HS-5 (cell line): ENCODE results near the gene OSTN.
"Not testable (repeated sequence)": the region's sequence is repeated elsewhere in the genome, so short reads cannot be mapped to it uniquely, and the experiment has no call there.

Experiments used
- DNase-seq: peaks from one replicate; pipeline ENCODE4 v3.0.0-alpha.2; 2012; ENCODE audit warnings: low read depth

OSTN gene, protein sequence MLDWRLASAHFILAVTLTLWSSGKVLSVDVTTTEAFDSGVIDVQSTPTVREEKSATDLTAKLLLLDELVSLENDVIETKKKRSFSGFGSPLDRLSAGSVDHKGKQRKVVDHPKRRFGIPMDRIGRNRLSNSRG

DNA sequence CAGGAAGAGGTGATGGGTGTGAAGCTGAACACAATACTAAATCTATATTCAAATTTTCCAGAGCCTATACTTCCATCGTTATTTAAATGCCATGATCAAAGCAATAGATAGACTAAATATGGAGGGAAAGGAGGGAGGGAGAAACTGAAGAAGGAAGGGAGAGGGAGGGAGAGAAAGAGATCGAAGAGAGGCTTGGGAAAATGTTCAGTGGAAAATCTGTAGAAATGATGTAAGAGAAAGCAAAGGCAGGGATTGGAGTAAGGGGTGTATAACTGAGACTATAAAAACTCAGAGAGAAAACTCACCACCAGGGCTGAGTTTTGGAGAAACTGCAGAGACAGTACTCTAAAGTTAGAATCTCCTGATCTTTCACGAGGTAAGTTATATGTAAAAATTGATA lies at the start of gene OSTN:
Gene OSTN, plus strand, starts transcription at position 310 of the 400 bp plus-strand sequence. CDS start 13,292 bp downstream, outside the sequence.
- no peak for DNase-seq

DNA sequence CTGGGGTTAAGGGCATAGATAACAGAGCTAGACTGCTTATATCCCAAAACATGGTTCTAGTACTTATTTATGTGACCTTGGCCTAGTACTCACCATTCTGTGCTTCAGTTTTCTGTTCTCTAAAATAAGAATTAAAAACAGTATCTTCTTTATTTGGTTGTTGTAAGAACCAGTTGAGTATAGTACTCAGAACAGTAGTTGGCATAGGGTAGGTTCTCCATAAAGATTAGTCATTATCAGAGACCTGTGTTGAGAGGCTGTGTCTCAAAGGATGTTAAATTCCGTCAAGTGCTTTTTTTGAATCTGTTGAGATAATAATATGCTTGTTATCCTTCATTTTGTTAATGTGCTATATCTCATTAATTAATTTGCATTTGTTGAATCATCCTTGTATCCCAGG lies 47.4 kb upstream of the OSTN start:
- no peak for DNase-seq

DNA sequence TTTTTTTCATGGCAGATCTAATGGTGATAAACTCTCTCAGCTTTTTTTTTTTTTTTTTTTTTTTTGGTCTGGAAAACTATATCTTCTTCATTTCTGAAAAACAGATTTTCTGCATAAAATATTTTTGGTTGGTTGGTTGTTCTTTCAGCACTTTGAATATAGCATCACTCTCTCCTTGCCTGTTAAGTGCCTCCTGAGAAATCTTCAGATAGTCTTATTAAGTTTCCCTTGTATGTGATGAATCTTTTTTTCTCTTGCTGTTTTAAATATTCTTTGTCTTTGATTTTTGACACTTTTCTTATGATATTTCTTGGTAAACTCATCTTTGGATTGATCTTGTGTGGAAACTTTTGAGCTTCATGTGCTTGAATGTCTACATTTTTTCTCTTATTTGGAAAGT lies 44.2 kb upstream of the OSTN start:
- no peak for DNase-seq

DNA sequence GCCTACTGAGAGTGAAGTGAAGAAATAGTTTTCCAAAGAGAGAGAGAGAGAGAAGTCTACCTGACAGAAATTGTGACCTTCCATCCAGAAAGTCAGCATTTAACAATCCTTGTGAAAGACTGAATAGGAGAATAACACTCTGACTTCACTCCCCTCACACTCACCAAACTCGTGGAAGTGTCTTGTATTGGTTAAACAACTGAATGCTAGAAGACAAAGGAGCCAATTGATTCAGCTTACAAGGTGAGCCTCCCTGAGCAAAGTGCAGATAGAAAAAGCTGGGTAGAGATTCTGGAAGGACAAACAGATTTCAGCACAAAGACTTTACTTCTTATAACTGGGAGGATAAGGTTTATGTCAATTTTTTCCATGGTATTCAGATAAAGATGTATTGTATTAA lies 40.8 kb upstream of the OSTN start:
- DNase-seq = no peak

DNA sequence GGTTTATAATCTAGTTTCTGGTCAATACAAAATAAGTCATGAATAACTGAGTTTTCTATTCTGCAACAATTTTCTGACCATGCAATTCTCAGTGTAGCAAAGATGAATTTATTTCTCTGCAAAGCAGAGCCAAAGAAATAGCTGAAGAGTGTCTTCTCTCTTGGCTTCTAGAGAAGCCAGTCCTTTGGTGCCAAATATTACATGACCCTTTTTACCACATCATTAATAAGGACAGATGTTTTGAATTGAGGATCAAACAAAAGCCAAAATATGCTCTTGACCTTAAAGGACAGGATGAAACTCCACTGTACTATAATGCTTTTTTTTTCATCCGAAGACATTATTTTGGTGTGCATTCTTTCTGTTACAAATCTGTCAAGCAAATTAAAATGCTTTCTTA lies 40.2 kb upstream of the OSTN start:
- DNase-seq = no peak

DNA sequence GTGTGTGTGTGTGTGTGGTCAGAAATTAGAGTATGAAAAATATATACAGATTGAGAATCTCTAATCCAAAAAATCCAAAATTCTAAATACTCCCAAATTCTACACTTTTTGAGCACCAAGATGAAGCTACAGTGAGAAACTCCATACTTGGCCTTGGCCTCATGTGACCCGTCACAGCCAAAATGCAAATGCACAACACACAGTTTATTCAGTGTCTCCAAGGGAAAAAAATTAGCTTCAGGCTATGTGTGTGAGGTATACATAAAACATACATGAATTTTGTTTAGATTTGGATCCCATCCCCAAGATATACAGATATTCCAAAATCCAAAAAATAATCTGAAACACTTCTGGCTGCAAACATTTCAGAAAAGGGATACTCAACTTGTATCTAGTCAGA lies 33.2 kb upstream of the OSTN start:
- DNase-seq = no peak

DNA sequence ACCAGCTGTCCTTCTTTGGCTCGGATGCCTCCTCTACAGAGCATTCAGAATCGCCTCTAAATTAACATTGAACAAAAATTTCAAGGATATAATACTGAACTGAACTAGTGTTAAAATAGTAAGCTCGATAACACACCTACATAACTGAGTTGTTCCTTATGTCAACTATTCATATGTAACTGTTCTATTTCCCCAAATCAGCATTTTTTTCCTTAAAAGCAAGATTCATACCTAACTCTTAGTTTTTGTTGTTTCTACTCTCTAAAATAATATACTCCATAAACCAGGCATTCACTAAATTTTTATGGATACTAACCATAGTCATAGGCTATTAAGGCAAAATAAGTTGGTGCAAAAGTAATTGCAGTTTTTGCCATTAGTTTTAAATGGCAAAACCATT lies 32.7 kb upstream of the OSTN start:
- no peak for DNase-seq

DNA sequence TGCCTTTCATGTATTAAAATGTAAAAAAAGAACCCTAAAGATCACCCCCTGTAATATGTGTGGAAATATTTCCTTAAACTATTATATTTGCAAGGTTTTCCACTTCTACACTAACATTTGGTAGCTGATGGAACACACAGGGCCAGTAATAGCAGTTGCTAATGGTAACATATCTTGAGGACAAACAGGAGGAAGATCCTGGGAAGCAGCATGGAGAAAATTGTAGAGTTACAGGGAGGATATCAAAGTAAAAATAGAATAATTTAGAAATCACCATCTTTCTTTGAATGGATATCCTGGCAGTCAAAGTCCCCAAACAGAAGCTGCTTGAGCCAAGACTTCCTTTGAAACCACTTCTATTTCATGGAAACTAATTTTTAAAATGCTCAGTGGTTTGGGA lies 29.5 kb upstream of the OSTN start:
- DNase-seq = no peak

DNA sequence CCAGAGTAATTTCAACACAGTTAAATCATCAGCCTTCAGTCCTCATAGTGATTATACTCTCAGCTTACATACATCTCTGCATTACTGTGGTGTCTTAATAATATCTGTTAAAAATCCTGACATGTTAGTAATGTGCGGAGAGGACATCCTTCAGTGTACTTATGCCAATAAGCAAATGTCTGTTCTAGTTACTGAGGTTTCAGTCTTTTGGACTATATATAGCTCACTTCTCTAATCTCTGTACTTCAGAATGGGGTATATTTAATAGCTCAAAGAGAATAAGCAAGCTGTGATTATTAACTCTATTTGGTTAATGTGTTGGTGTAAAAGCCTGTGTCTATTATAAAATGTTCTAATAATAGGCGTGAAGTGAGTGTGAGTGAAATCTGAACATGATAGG lies 28.9 kb upstream of the OSTN start:
- no peak for DNase-seq

DNA sequence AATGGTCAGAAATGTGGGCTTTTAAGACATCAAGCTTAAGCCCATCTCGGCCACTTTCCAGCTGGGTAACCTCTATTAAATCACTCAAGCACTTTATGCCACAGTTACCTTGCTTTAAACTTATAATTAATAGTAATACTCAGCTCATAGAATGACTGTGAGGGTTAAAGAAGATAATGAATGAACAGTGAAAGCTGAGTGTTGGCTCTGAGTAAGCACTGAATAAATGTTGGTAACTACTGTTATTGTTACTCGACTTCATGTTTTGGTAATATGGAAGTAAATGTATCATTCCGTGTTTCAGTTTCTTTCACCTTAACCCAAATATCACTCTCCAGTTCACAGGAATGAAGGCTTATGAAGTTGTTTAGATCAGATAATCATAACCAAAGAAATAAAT lies 23.9 kb upstream of the OSTN start:
- DNase-seq = no peak

DNA sequence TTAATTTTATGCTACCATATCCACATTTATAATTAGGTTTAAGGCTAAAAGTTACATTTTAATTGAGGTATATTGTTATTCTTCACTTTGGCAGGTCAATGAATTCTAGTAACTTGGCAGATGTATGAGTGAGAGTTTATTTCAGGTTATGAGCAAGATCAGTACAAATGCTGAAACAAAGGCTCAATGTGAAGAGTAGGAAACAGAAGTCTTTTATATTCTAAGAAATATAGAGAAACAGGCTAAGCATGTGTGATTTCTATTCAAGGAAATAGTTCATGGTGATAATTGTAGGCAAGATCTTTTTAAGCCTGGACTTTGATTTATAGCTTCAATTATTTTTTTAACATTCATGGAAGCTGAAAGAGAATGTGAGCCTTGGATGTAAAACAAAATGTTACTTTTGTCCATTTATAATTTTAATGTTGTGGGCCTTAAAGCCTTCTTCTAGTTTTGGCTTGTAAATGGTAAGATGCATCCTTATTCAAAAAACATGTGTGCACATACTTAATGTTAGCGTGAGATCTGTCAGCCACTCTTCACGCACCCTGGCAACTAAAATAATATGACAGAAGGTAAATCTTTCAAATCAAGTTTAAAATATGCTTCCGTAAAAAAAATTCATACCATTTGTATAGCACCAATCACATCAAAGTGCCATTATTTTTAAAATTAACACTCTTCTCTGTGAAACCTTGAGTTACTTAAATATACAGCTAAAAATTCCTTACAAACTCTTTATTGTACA lies 22.8 kb upstream of the OSTN start:
- no peak for DNase-seq

DNA sequence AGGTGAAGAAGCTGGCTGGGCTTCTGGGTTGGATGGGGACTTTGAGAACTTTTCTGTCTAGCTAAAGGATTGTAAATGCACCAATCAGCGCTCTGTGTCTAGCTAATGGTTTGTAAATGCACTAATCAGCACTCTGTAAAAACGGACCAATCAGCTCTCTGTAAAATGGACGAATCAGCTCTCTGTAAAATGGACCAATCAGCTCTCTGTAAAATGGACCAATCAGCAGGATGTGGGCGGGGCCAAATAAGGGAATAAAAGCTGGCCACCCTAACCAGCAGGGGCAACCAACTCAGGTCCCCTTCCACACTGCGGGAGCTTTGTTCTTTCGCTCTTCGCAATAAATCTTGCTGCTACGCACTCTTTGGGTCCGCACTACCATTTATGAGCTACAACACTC lies 13.7 kb upstream of the OSTN start:
- DNase-seq = not testable (repeated sequence)

DNA sequence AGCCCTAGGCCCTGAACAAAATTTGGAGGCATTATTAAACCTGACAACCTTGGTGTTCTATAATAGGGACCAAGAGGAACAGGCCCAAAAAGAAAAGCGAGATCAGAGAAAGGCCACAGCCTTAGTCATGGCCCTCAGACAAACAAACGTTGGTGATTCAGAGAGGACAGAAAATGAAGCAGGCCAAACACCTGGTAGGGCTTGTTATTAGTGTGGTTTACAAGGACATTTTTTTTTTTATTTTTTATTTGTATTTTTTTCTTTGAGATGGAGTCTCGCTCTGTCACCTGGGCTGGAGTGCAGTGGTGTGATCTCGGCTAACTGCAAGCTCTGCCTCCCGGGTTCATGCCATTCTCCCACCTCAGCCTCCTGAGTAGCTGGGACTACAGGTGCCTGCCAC lies 10.8 kb upstream of the OSTN start:
- DNase-seq = not testable (repeated sequence)

DNA sequence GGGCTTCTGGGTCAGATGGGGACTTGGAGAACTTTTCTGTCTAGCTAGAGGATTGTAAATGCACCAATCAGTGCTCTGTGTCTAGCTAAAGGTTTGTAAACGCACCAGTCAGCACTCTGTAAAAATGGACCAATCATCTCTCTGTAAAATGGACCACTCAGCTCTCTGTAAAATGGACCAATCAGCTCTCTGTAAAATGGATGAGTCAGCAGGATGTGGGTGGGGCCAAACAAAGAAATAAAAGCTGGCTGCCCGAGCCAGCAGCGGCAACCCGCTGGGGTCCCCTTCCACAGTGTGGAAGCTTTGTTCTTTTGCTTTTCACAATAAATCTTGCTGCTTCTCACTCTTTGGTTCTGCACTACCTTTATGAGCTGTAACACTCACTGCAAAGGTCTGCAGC lies 6.8 kb upstream of the OSTN start:
- DNase-seq = not testable (repeated sequence)

DNA sequence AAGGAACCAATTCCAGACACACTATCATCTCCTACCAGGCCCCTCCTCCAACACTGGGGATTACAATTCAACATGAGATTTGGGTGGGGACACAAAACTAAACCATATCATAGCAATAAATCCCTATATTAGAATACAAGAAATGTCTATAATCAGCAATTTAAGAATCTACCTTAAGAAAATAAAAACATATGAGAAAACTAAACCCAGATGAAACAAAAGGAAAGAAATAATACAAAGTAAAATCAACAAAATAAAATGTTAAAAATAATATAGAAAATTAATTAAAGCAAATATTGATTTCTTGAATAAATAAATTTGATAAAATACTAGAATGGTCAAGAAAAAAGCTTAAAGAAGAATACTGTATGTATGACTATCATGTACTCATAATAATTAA lies 6.1 kb upstream of the OSTN start:
- no peak for DNase-seq

DNA sequence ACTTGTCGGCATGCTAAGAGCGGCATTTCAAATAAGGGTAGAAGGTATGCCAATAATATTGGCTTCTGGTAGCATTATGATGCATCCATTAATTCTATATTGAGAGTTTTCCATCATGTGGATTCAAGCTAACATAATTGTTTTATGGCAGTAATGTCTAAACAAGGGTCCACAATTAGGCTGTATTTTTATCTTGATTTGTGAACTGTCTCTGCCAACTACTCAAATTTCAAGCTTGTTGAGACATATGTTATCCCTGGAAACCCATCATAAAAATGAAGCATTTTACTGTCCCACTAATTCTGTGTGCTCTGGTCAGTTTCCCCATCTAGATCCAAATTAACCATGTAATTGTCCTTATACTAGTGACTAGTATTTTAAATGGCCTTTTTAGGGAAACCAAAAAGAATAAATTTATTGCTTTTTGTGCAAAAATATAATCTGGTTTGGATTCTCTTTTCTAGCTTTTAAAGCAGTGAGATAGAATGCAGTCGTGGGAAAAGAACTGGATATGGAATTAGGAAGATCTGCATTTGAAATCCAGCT lies 1.2 kb upstream of the OSTN start:
- no peak for DNase-seq

DNA sequence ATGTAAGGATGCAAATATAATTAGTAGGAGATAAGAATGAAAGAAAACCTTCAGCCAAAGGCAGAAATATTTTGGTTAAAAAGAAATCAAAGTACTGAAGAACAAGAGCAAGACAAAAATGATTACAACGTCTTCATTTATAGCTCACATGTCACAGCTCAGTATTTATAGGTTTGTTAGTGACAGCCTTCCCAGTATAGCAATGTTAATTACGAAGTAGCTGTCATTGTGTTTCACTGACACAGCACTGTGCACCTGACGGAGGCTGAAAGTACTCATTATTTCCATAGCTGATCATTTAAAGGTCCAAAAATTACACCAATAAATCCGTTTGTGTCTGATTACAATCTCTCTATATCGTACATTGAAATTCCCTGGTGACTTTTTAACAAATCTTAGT lies 561 bp upstream of the OSTN start:
- DNase-seq = no peak

DNA sequence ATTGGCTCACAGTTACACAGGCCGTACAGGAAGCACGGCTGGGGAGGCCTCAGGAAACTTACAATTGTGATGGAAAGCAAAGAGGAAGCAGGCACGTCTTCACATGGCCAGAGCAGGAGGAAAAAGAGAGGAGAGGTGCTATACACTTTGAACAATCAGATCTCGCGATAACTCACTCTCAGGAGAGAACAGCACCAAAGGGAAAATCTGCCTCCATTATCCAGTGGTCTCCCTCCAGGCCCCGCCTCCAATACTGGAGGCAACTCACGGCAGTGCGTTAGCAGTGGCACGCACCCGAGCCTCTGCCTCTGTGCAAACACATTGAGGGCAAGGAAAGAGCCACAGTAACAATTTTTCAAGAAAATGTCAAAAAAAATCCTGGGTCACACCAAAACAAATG lies 11.0 kb downstream of the OSTN start:
- DNase-seq = no peak

DNA sequence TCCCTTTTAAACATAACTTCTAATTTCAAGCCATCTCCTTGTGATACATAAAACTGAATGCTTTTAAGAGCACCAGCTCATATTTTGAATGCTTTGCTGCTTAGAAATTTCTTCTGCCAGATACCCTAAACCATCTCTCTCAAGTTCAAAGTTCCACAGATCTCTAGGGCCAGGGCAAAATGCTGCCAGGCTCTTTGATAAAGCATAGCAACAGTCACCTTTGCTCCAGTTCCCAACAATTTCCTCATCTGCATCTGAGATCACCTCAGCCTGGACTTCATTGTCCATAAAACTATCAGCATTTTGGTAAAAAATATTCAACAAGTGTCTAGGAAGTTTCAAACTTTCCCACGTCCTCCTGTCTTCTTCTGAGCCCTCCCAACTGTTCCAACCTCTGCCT lies 17.5 kb downstream of the OSTN start:
- DNase-seq = no peak

DNA sequence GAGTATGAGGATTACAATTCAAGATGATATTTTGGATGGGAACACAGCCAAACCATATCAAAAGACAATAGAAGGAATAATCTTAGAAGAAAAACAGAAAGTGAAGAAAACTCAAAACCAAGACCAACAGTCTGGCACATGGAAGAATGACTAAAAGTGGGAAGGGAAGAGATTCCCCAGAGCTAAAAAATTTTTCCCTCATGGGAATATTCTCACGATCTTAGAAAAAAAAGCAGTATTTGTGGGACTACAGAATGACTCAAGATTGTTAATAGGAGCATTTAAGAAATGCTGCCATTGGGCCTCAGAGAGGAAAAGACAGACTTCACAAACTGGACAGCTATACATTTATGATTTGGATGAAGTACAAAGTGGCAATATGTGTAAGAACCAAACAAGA lies 18.3 kb downstream of the OSTN start:
- DNase-seq = no peak

DNA sequence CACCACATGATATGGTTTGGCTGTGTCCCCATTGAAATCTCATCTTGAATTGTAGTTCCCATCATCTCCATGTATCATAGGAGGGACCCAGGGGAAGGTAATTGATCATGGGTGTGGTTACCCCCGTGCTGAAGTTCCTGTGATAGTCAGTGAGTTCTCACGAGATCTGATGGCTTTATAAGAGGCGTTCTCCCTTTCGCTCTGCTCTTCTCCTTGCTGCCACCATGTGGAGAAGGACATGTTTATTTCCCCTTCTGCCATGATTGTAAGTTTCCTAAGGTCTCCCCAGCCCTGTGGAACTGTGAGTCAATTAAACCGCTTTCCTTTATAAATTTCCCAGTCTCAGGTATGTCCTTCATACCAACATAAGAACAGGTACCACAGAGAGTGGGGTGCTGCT lies 21.9 kb downstream of the OSTN start:
- DNase-seq = no peak

DNA sequence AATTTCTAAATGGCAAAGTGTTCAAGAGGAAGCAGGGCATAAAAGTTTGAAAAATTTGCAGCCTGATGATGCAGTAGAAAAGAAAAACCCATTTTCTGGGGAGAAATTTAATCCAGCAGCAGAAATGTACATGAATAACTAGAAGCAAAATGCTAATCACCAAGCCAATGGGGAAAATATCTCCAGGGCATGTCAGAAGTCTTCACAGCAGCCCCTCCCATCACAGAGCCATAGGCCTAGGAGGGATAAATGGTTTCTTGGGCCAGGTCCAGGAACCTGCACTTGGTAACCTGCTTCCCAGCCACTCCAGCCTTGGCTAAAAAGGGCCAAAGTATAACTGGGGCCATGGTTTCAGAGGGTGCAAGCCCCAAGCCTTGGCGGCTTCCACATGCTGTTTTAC lies 22.6 kb downstream of the OSTN start:
- DNase-seq = no peak

DNA sequence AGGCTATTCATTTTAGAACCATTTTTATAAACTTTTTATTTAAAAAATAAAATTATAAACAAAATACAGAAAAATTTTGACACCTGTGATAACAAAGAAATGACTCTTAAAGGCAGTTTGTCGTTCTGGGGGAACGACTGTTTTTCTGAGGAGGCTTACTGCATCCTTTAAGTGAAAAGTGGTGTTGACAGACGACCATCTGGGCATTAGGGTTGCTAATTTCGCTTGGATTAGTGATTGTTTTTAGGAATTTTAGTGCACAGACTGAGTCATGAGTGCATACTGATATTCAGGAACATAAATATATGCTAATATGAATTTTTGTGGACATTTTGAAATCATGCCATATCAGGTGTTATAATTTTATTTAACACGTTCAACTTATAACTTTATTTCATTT lies 28.5 kb downstream of the OSTN start:
- DNase-seq = no peak

DNA sequence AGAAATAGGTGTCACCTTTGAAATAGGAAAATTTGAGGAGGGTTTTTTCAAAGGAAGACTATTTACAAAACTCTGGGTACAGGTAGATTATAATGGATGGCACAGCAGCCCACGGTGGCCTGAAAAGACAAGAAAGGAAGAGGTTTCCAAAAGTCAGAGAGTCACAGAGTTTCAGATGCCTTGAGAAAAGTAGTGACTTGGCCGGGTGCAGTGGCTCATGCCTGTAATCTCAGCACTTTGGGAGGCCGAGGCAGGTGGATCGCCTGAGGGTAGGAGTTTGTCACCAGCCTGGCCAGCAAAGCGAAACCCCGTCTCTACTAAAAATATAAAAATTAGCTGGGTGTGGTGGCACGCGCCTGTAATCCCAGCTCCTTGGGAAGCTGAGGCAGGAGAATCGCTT lies 35.2 kb downstream of the OSTN start:
- no peak for DNase-seq
